WTC11 (cell line): ENCODE data around the gene BABAM2.

Experiments
- CREM ChIP-seq: sonication (generic); formaldehyde crosslinking; IDR thresholded peaks from 2 replicates; pipeline ENCODE4 v1.8.1; 2022; ENCODE audit warnings: mild to moderate bottlenecking, missing genetic modification reagents, moderate library complexity
- ELF4 ChIP-seq: sonication (generic); formaldehyde crosslinking; IDR thresholded peaks from 2 replicates; pipeline ENCODE4 v1.8.1; 2022; ENCODE audit warnings: low read depth, mild to moderate bottlenecking, moderate library complexity, missing genetic modification reagents
- NFYB ChIP-seq: sonication (generic); formaldehyde crosslinking; conservative IDR thresholded peaks from 2 replicates; pipeline ENCODE4 v1.8.0; 2022; ENCODE audit warnings: low read depth, missing genetic modification reagents
- RELA ChIP-seq: sonication (generic); formaldehyde crosslinking; IDR thresholded peaks from 2 replicates; pipeline ENCODE4 v1.8.1; 2022; ENCODE audit warnings: missing genetic modification reagents, mild to moderate bottlenecking, borderline replicate concordance
- ZNF263 ChIP-seq: sonication (generic); formaldehyde crosslinking; IDR thresholded peaks from 2 replicates; pipeline ENCODE4 v1.8.1; 2022; ENCODE audit warnings: low read depth, mild to moderate bottlenecking, moderate library complexity, missing genetic modification reagents
- TF ChIP-seq, protein P1 (sequence below): sonication (generic); formaldehyde crosslinking; IDR thresholded peaks from 2 replicates; pipeline ENCODE4 v1.8.0; 2023; ENCODE audit warnings: missing genetic modification reagents
- TF ChIP-seq, protein P2 (sequence below): sonication (generic); formaldehyde crosslinking; IDR thresholded peaks from 2 replicates; pipeline ENCODE4 v1.8.1; 2023; ENCODE audit warnings: mild to moderate bottlenecking, missing genetic modification reagents

DNA sequence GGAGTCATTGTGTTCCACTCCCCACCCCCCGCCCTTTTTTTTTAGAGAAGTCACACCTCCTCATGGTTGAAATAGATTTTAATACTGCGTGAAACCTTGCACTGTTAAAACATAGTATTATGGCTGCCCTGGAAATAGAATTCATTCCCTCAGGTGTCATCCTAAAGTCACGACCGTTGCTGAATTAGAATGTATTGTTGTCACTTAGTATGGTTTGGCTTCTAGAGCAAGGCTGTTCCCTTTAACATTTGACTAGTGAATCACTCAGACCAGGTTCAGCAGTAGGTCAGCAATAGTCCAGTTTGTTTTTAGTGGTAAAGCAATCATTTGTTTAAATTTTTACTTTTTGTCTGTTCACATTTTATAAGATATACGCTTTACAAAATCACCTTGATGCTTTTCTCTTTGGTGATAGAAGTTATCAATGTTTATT, 1.2 kb downstream of the BABAM2 start:
- TF ChIP-seq NFYB (CRISPR knock-in tag) (no peak), RELA (CRISPR knock-in tag) (no peak), CREM (CRISPR knock-in tag) (no peak), ELF4 (CRISPR knock-in tag) (no peak), ZNF263 (CRISPR knock-in tag) (no peak)
- TF ChIP-seq, protein P1, sequence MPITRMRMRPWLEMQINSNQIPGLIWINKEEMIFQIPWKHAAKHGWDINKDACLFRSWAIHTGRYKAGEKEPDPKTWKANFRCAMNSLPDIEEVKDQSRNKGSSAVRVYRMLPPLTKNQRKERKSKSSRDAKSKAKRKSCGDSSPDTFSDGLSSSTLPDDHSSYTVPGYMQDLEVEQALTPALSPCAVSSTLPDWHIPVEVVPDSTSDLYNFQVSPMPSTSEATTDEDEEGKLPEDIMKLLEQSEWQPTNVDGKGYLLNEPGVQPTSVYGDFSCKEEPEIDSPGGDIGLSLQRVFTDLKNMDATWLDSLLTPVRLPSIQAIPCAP (CRISPR knock-in tag): no peak
- TF ChIP-seq, protein P2, sequence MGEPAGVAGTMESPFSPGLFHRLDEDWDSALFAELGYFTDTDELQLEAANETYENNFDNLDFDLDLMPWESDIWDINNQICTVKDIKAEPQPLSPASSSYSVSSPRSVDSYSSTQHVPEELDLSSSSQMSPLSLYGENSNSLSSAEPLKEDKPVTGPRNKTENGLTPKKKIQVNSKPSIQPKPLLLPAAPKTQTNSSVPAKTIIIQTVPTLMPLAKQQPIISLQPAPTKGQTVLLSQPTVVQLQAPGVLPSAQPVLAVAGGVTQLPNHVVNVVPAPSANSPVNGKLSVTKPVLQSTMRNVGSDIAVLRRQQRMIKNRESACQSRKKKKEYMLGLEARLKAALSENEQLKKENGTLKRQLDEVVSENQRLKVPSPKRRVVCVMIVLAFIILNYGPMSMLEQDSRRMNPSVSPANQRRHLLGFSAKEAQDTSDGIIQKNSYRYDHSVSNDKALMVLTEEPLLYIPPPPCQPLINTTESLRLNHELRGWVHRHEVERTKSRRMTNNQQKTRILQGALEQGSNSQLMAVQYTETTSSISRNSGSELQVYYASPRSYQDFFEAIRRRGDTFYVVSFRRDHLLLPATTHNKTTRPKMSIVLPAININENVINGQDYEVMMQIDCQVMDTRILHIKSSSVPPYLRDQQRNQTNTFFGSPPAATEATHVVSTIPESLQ (CRISPR knock-in tag): no peak
